G401.6 (cell line): Measurements from ENCODE around the gene MVB12A.

Source experiments
- FAIRE-seq: peaks from 2 replicates; lab custom pipeline; 2012; peaks lifted over from hg19 to GRCh38; lab: Jason Lieb, UNC

Gene MVB12A

GRCh38 chr19:17471410-17472125 is 51.7 kb downstream of the MVB12A start:
- FAIRE-seq, result no peak

GRCh38 chr19:17473041-17473440 is 53.2 kb downstream of the MVB12A start:
- no peak for FAIRE-seq
